GM12873 (cell line): ENCODE measurements around the gene NUDC.

ENCODE experiments used
- TF ChIP-seq, protein P1 (sequence below): IDR thresholded peaks from 2 replicates; pipeline ENCODE4 v1.5.1; 2012; ENCODE audit warnings: low read depth, mild to moderate bottlenecking, moderate library complexity, low read length, control low read depth; ENCODE audit not compliant: insufficient read depth; ENCODE audit errors: missing control alignments

The NUDC gene

GRCh38 chr1:26907071-26907917 lies 14.2 kb upstream of the NUDC start:
- TF ChIP-seq, protein P1, sequence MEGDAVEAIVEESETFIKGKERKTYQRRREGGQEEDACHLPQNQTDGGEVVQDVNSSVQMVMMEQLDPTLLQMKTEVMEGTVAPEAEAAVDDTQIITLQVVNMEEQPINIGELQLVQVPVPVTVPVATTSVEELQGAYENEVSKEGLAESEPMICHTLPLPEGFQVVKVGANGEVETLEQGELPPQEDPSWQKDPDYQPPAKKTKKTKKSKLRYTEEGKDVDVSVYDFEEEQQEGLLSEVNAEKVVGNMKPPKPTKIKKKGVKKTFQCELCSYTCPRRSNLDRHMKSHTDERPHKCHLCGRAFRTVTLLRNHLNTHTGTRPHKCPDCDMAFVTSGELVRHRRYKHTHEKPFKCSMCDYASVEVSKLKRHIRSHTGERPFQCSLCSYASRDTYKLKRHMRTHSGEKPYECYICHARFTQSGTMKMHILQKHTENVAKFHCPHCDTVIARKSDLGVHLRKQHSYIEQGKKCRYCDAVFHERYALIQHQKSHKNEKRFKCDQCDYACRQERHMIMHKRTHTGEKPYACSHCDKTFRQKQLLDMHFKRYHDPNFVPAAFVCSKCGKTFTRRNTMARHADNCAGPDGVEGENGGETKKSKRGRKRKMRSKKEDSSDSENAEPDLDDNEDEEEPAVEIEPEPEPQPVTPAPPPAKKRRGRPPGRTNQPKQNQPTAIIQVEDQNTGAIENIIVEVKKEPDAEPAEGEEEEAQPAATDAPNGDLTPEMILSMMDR = no peak

DNA sequence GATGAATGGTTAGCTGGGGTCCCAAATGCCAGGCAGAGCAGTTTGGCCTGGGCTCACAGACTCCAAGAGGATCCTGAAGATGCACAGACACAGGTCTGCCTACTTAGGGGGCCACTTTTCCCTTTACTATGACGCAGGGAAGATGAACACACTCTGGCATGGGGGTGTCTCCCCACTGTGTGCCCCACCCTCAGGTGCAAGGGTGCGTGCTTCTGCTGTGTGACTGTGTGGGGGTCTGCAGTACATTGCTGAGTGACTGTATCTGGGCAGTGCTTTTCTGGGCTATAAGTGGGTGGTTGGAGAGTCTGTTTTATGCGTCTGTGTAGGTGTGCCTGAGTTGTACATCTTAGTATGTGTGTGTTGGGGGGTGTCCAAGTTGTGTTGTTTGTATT lies 11.6 kb upstream of the NUDC start:
- TF ChIP-seq, protein P1 = no peak

DNA sequence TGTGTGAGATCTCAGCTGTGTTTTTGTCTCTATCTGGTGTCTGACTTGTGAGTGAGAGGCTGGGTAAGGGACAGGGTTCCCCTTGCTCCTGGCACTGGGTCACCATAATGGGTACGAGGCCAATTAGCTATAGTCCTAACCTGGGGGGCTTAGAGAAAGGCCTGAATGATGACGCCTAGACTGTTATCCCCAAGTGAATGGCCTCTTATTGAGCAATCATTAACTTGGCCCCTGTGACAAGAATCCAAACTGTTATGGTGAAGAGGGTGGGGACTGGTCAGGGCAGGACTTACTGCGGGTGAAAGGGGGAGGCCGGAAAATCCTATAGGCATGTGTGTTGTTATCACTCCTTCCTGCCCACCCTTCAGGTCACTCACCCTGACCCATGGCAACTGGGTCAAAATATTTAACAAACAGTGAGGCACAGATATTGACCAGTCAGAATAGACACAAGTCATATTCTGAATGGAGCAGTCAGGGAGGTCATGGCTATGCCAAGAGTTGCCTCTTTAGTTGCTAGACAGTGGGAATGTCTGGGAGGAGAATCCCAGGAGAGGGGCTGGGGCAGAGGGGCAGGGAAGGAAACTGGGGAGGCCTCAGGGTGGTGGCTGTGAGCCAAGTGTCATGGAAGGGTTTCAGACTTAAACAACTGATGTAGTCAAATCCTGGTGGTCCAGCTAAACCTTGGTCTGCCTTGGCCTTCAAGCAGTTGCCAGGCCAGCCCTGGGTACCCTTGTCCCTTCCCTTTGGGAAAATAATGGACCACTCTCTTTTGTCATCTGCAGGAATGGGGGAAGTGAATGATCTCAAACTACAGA lies 11.0 kb upstream of the NUDC start:
- TF ChIP-seq, protein P1 = no peak

DNA sequence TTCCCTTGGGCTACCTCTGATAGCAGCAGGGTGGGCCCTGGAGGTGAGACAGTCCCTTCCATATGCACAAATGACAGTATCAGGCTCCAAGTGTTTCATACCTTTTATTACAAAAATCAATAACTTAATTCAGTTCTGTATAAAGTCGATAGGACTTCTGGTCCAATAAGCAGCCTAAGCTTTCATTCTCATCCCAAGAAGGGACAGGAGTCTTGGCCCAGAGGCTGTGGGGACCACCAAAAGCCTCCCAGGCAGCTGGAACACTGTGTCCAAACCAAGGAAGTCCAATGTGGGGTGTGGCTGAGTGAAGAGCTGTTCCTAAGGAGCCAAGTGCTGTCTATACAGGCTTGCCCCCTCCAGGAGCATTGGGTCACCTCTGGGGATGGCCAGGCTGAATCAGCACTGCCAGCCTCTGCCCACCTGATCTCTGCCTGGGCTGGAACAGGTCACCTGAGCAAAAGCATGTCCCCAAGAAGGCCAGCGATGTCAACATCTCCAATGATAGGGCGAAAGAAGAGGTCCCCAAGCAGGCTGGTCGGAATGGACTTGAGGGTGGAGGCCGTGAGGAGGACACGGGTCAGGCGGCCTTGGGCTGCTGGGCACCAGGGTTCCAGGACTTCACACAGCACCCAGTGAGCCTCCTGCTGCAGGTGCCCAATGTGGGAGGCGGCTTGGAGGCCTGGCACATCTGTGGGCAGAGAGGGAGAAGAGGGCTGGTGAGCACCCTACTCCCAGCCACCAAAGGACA lies 10.0 kb upstream of the NUDC start:
- TF ChIP-seq, protein P1 = no peak

GRCh38 chr1:26912147-26912490 lies 9.4 kb upstream of the NUDC start:
- TF ChIP-seq, protein P1 = no peak

- TF ChIP-seq, protein P1 = no peak
Measured at GRCh38 chr1:26913389-26913753, 8.2 kb upstream of the NUDC start.
